HG03521 (cell line): ENCODE data around the gene APC.

Experiments
- ATAC-seq: cut with Tn5 transposase; IDR thresholded peaks from one replicate; pipeline ENCODE4 v1.9.1; 2021; ENCODE audit warnings: mild to moderate bottlenecking, moderate library complexity; ENCODE audit not compliant: unreplicated experiment

APC gene

GRCh38 chr5:112737463-112738190 lies at the start of gene APC:
TSS of gene APC (plus strand) at chr5:112737885. CDS start at chr5:112754891, 17,006 bp downstream.
- ATAC-seq = peak; percentile 100

GRCh38 chr5:112689155-112689909 lies 48.4 kb upstream of the APC start:
- no peak for ATAC-seq

- ATAC-seq = no peak
These were observed 46.9 kb upstream of the APC start for GRCh38 chr5:112690605-112691338.

GRCh38 chr5:112691339-112691680 lies 46.4 kb upstream of the APC start:
- ATAC-seq = no peak

- ATAC-seq = no peak
These were observed 45.9 kb upstream of the APC start for GRCh38 chr5:112691758-112692157.

GRCh38 chr5:112692472-112692871 lies 45.2 kb upstream of the APC start:
- no peak for ATAC-seq

GRCh38 chr5:112693301-112693700 lies 44.4 kb upstream of the APC start:
- ATAC-seq = no peak

- ATAC-seq = no peak
These were observed 42.6 kb upstream of the APC start for GRCh38 chr5:112694853-112695709.

GRCh38 chr5:112696786-112697185 lies 40.9 kb upstream of the APC start:
- ATAC-seq = no peak

- no peak for ATAC-seq
These were observed 40.4 kb upstream of the APC start for GRCh38 chr5:112697322-112697721.

GRCh38 chr5:112697833-112698232 lies 39.9 kb upstream of the APC start:
- ATAC-seq = no peak

- ATAC-seq = no peak
These were observed 33.5 kb upstream of the APC start for GRCh38 chr5:112703866-112704820.

- no peak for ATAC-seq
These were observed 31.2 kb upstream of the APC start for GRCh38 chr5:112706446-112707016.

- peak; percentile 93 for ATAC-seq
These were observed 30.2 kb upstream of the APC start for GRCh38 chr5:112707187-112708102.

- ATAC-seq = no peak
These were observed 29.5 kb upstream of the APC start for GRCh38 chr5:112708103-112708622.

GRCh38 chr5:112709416-112709815 lies 28.3 kb upstream of the APC start:
- ATAC-seq = no peak

- ATAC-seq = no peak
These were observed 26.8 kb upstream of the APC start for GRCh38 chr5:112710896-112711295.

GRCh38 chr5:112711436-112711835 lies 26.2 kb upstream of the APC start:
- no peak for ATAC-seq
